ENCODE data around the gene PPP2R2C.

PPP2R2C gene

GRCh38 chr4:6351246-6352000 lies 121.0 kb downstream of the PPP2R2C start:
- DNase-seq (ENCODE audit: low spot score) = no peak
- TF ChIP-seq CTCF (IDR thresholded peaks at IDR 0.05; ENCODE audit: extremely low read depth, missing control alignments) = no peak

- TF ChIP-seq CTCF (IDR thresholded peaks at IDR 0.05; ENCODE audit: extremely low read depth, missing control alignments) = no peak
- DNase-seq (ENCODE audit: low spot score) = no peak
Measured at GRCh38 chr4:6350646-6351045, 121.8 kb downstream of the PPP2R2C start.

GRCh38 chr4:6349896-6350603 lies 122.4 kb downstream of the PPP2R2C start:
- DNase-seq (ENCODE audit: low spot score) = no peak

DNA sequence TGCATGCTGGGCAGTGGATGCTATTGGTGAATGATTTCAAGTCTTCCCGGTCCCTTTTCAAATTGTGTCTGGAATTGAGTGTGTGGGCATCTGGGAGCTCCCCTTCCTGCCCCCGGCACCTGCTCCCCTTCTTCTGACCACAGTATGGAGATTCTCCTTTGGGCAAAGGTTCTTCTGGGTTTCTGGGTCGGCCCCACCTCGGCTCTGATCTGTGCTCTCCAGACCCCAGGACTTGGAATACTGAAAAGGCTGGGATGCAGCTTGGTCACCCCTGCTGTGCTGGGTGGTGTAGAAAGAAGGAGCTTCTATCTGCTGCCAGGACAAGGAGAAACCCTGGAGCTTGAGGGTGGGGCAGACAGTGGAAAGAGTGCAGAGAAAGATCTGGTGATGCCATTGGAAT lies 124.0 kb downstream of the PPP2R2C start:
- TF ChIP-seq CTCF (IDR thresholded peaks at IDR 0.05; ENCODE audit: extremely low read depth, missing control alignments) = no peak
- DNase-seq (ENCODE audit: low spot score) = no peak

More at GRCh38 chr4:6349896-6350603, 122.4 kb downstream of the PPP2R2C start:
- TF ChIP-seq CTCF (IDR thresholded peaks at IDR 0.05; ENCODE audit: extremely low read depth, missing control alignments) = no peak

GRCh38 chr4:6347511-6348045 lies 124.8 kb downstream of the PPP2R2C start:
- DNase-seq (ENCODE audit: low spot score) = no peak
- TF ChIP-seq CTCF (IDR thresholded peaks at IDR 0.05; ENCODE audit: extremely low read depth, missing control alignments) = no peak

GRCh38 chr4:6346373-6347110 lies 125.9 kb downstream of the PPP2R2C start:
- TF ChIP-seq CTCF (IDR thresholded peaks at IDR 0.05; ENCODE audit: extremely low read depth, missing control alignments) = no peak
- DNase-seq (ENCODE audit: low spot score) = no peak

Data from GM20000 (cell line).